ENCODE results near the gene RNF183. TPM values are rescaled to one million over a fixed set of nuclear protein-coding genes. Genes with fewer than 3 reads are reported as not detected.
"Not testable (repeated sequence)": the region's sequence is repeated elsewhere in the genome, so short reads cannot be mapped to it uniquely, and the experiment has no call there.

RNF183 gene
- total RNA-seq, 1 donor from 2014 or later: not detected

DNA sequence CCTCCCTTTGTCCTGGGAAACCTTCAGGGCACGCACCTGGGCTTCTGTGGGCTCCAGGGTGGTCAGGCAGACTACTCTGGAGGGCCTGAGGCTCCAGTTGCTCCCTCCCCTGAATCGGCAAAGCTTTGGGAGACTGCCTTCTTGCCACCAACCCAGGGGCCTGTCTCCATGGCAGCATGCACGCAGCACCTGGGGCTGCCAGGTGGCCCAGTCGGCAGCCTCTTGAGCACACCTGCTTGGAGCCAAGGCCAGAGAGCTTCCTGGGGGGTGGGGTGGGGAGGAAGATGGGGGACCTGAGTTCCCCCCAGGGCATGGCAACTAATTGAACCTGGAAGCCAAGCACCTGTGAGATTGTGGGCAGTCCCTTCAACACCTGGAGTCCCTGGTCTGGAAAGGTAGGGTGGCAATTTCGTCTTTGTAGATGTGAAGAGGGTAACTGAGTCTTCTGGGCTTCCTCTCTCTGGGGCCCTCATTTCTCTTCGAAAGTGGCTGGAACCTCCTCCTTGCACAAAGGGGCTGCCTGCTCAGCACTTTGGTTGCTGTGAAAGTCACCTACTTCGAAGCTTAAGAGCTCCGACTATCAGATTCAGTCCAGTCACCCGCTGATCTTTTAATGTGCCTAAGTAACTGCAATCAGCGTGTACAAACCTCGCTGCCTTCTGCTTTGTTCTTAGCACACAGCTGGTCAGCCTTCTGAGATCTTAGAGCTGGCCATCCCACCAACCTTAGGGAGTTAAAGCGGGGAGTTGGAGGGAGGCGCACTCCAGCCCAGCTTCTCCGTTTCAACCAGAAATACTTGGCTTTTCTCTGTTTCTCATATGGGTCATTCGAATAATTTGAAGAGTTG is 4.0 kb downstream of the RNF183 start:
- TF ChIP-seq, protein P1, sequence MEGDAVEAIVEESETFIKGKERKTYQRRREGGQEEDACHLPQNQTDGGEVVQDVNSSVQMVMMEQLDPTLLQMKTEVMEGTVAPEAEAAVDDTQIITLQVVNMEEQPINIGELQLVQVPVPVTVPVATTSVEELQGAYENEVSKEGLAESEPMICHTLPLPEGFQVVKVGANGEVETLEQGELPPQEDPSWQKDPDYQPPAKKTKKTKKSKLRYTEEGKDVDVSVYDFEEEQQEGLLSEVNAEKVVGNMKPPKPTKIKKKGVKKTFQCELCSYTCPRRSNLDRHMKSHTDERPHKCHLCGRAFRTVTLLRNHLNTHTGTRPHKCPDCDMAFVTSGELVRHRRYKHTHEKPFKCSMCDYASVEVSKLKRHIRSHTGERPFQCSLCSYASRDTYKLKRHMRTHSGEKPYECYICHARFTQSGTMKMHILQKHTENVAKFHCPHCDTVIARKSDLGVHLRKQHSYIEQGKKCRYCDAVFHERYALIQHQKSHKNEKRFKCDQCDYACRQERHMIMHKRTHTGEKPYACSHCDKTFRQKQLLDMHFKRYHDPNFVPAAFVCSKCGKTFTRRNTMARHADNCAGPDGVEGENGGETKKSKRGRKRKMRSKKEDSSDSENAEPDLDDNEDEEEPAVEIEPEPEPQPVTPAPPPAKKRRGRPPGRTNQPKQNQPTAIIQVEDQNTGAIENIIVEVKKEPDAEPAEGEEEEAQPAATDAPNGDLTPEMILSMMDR (conservative IDR thresholded peaks at IDR 0.05): no peak
- Mint-ChIP-seq H3K9me3 (no peaks in the 10 kb centered on the region), H3K4me3 (no peak overlapping the region), H3K27ac (ENCODE audit: unreplicated experiment) (no peak overlapping the region), H3K27me3 (ENCODE audit: low read depth) (peaks cover 16% of the 10 kb centered on the region), H3K4me1 (peaks cover 6% of the 10 kb centered on the region), H3K36me3 (ENCODE audit: low read depth) (no peaks in the 10 kb centered on the region)
- no peak for DNase-seq (ENCODE audit: low read depth, low spot score)

DNA sequence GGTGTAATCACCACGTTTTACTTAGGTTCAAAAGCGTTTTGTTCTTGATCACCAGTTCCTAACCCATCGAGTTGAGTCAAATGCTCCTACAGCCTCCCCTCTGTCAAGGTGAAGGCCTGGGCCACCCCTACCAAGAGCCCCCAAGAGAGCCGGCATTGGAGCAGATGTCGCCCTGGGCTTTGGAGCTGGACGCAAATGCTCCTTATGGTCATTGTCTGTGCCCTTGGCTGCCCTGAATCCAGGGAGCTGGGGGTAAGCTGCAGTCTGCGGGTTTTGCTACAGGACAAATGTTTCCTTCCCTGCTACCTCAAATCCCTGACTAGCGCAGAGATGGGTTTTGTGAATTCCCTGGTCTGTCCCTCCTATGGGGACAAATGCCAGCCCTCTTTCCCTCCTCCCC is 4.9 kb downstream of the RNF183 start:
- H3K9me3 Mint-ChIP-seq: no peaks in the 10 kb centered on the region
- TF ChIP-seq, protein P1 (conservative IDR thresholded peaks at IDR 0.05): no peak

DNA sequence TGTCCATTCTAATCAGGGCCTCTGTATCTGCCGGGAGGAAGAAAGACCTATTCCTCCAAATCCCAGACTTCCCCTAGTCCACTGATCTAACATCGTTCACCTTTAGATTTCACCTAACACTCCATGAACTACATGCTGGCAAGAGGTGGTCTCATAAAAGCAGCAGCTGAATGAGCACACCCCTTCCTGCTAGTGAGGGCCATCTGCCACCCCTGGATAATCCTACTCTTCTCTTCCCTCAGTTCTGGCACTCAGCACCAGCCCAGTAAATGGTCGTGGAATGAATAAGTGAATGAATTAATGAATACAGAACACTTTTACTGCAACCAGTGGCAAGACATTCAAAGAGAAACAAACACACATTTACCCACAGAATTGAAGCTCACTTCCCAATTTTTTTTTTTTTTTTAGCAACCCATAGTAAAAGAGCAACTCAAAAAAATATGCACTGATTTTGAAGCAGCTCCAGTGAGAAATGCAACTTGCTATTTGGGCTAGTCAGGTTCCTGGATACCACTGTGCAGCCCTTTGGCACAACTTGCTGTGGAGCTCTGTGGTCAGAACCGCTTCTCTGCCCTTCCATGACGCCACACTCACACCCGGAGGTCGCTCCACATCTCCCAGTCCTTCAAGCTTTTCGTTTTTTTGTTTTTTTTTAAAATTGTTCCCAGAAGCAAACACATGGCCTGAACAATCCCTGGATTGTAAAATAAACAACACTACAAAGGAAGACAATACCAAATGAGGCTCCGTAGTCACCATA is 6.2 kb downstream of the RNF183 start:
- H3K4me1 Mint-ChIP-seq: no peaks in the 10 kb centered on the region
- no peak overlapping the region for H3K27ac Mint-ChIP-seq (ENCODE audit: unreplicated experiment)
- H3K4me3 Mint-ChIP-seq: no peak overlapping the region
- no peaks in the 10 kb centered on the region for H3K9me3 Mint-ChIP-seq
- H3K27me3 Mint-ChIP-seq (ENCODE audit: low read depth): peaks cover 8% of the 10 kb centered on the region
- DNase-seq (ENCODE audit: low read depth, low spot score): no peak
- TF ChIP-seq, protein P1 (conservative IDR thresholded peaks at IDR 0.05): no peak
- no peaks in the 10 kb centered on the region for H3K36me3 Mint-ChIP-seq (ENCODE audit: low read depth)

More for the DNA sequence above, 4.9 kb downstream of the RNF183 start:
- H3K4me1 Mint-ChIP-seq: peaks cover 5% of the 10 kb centered on the region
- H3K4me3 Mint-ChIP-seq: no peak overlapping the region
- H3K27ac Mint-ChIP-seq (ENCODE audit: unreplicated experiment): no peak overlapping the region
- no peak for DNase-seq (ENCODE audit: low read depth, low spot score)
- H3K36me3 Mint-ChIP-seq (ENCODE audit: low read depth): no peaks in the 10 kb centered on the region
- peaks cover 15% of the 10 kb centered on the region for H3K27me3 Mint-ChIP-seq (ENCODE audit: low read depth)

DNA sequence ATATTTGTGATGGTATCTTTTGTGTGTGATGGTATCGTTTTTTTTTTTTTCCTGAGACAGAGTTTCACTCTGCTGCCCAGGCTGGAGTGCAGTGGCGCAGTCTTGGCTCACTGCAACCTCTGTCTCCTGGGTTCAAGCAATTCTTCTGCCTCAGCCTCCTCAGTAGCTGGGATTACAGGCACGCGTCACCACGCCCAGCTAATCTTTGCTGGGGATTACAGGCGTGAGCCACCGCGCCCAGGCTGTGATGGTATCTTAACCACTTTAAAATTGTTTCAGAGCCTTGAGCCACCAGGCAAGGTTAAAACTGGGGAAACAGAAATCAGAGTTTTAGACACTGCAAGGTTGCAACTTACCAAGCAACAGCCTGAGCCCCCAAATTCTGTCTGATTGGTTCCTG is 6.9 kb downstream of the RNF183 start:
- H3K4me1 Mint-ChIP-seq; DNase-seq (ENCODE audit: low read depth, low spot score); H3K27ac Mint-ChIP-seq (ENCODE audit: unreplicated experiment): not testable (repeated sequence)

DNA sequence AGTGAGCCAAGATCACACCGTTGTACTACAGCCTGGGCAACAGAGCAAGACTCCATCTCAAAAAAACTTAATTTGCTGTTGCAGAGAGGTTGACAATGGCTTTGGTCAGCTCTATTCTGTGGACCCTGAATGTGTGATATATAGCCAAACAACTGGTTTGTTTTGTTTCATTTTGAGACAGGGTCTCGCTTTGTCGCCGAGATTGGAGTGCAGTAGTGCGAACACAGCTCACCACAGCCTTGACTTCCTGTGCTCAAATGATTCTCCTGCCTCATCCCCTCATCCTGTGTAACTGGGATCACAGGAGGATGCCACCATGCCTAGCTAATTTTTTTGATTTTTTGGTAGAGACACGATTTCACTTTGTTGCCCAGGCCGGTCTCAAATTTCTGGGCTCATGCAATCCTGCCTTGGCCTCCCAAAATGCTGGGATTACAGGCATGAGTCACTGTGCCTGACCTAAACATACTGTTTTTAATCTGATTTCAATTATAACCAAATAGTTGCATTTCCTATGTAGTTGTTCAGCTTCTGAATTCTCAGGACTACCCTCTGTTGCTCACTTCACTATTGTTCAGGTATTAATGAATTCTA is 9.8 kb downstream of the RNF183 start:
- TF ChIP-seq, protein P1 (conservative IDR thresholded peaks at IDR 0.05): no peak
- Mint-ChIP-seq H3K27me3 (ENCODE audit: low read depth) (no peaks in the 10 kb centered on the region), H3K36me3 (ENCODE audit: low read depth) (peaks cover 6% of the 10 kb centered on the region), H3K4me3 (no peak overlapping the region), H3K9me3 (no peaks in the 10 kb centered on the region), H3K4me1 (no peaks in the 10 kb centered on the region), H3K27ac (ENCODE audit: unreplicated experiment) (no peak overlapping the region)
- no peak for DNase-seq (ENCODE audit: low read depth, low spot score)

More for the DNA sequence above, 6.9 kb downstream of the RNF183 start:
- not testable (repeated sequence) for H3K9me3 Mint-ChIP-seq; H3K36me3 Mint-ChIP-seq (ENCODE audit: low read depth); H3K4me3 Mint-ChIP-seq; H3K27me3 Mint-ChIP-seq (ENCODE audit: low read depth)
